Measurements from ENCODE around the gene MTHFR. TPM values are rescaled to one million over a fixed set of nuclear protein-coding genes. Genes with fewer than 3 reads are reported as not detected.

MTHFR gene
- total RNA-seq, 1 donor from 2014 or later = 45.4 TPM

DNA sequence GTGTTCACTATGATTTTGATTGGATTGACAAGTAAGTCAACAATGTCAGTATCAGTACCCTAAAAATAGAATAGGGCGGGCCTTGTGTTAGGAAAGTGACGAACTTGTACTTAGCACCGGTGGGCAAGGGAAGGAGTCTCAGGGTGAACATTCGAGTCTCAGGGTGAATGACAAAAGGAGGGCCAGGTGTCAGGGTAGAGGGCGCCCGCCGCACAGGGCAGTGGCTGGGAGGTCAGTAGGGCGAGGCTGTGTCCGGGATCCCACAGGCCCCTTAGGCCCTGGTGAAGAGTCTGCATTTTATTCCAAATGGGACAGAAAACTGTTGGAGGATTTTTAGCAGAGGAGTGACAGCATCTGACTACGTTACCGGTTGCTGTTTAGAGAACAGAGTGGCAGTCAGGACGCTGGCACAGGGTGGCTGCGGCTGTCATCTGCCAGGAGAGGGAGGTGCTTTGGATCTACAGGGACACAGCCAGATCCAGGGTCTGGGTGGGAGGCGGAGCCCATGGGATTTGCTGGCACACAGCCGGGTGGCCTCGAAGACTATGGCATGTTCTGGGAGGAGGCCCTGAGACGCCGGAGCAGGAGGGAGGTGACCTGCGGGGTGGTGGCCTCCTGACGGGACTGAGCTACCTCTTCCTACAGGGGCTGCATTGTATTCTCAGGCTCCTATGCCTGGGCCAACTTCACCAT, 58.8 kb downstream of the MTHFR start:
- no peak overlapping the region for H3K27ac ChIP-seq
- intact Hi-C loops (cut with DNase I) = no loop called here
- no peaks in the 10 kb centered on the region for H3K27me3 ChIP-seq (ENCODE audit: low read depth)
- H3K4me1 ChIP-seq = peaks cover 4% of the 10 kb centered on the region
- no peaks in the 10 kb centered on the region for H3K9me3 ChIP-seq
- DNase-seq (no peak), ATAC-seq (no peak)
- peaks cover 69% of the 10 kb centered on the region for H3K36me3 ChIP-seq
- TF ChIP-seq, protein P1, sequence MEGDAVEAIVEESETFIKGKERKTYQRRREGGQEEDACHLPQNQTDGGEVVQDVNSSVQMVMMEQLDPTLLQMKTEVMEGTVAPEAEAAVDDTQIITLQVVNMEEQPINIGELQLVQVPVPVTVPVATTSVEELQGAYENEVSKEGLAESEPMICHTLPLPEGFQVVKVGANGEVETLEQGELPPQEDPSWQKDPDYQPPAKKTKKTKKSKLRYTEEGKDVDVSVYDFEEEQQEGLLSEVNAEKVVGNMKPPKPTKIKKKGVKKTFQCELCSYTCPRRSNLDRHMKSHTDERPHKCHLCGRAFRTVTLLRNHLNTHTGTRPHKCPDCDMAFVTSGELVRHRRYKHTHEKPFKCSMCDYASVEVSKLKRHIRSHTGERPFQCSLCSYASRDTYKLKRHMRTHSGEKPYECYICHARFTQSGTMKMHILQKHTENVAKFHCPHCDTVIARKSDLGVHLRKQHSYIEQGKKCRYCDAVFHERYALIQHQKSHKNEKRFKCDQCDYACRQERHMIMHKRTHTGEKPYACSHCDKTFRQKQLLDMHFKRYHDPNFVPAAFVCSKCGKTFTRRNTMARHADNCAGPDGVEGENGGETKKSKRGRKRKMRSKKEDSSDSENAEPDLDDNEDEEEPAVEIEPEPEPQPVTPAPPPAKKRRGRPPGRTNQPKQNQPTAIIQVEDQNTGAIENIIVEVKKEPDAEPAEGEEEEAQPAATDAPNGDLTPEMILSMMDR (IDR thresholded peaks at IDR 0.05) = no peak
- H3K4me3 ChIP-seq = no peak overlapping the region

DNA sequence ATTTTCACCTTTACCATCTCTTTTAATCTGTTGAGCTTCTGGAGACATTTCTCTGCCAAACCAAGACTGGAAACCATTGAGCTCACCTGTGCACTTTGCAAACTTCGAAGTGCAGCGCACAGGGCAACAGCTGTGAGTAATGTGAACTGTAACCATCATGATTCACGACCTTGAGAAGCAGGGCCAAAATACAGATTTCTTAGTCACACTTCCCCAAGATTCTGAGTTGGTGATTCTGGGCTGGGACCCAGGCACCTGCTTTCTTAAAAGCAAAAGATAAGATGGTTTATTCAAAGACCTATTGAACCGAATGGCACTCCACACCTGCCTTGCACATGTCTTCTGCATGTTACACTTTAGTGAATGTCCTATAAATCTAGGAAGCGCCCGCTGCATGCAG, 59.7 kb downstream of the MTHFR start:
- DNase-seq (no peak), ATAC-seq (no peak)
- peaks cover 67% of the 10 kb centered on the region for H3K36me3 ChIP-seq
- no peak overlapping the region for H3K4me3 ChIP-seq
- no peaks in the 10 kb centered on the region for H3K9me3 ChIP-seq
- H3K27ac ChIP-seq = no peak overlapping the region
- H3K27me3 ChIP-seq (ENCODE audit: low read depth) = no peaks in the 10 kb centered on the region
- intact Hi-C loops (cut with DNase I) = no loop called here
- peaks cover 12% of the 10 kb centered on the region for H3K4me1 ChIP-seq
- TF ChIP-seq, protein P1 (IDR thresholded peaks at IDR 0.05) = no peak

GRCh38 chr1:11744287-11744686, 61.5 kb downstream of the MTHFR start:
- Histone ChIP-seq H3K27ac (no peak overlapping the region), H3K27me3 (ENCODE audit: low read depth) (no peaks in the 10 kb centered on the region), H3K36me3 (peaks cover 50% of the 10 kb centered on the region), H3K4me1 (peaks cover 24% of the 10 kb centered on the region), H3K4me3 (no peak overlapping the region), H3K9me3 (no peaks in the 10 kb centered on the region)
- ATAC-seq (no peak), DNase-seq (no peak)
- TF ChIP-seq, protein P1 (IDR thresholded peaks at IDR 0.05) = no peak
- intact Hi-C loops (cut with DNase I) = no loop called here

- H3K4me3 ChIP-seq = no peak overlapping the region
- no peak overlapping the region for H3K27ac ChIP-seq
- no peak for ATAC-seq
- no peaks in the 10 kb centered on the region for H3K27me3 ChIP-seq (ENCODE audit: low read depth)
- no peaks in the 10 kb centered on the region for H3K9me3 ChIP-seq
- H3K36me3 ChIP-seq = peaks cover 28% of the 10 kb centered on the region
- DNase-seq = no peak
- H3K4me1 ChIP-seq = peaks cover 43% of the 10 kb centered on the region
- TF ChIP-seq, protein P1 (IDR thresholded peaks at IDR 0.05) = no peak
- intact Hi-C loops (cut with DNase I) = no loop called here
These were observed 63.7 kb downstream of the MTHFR start for GRCh38 chr1:11741919-11742558.

DNA sequence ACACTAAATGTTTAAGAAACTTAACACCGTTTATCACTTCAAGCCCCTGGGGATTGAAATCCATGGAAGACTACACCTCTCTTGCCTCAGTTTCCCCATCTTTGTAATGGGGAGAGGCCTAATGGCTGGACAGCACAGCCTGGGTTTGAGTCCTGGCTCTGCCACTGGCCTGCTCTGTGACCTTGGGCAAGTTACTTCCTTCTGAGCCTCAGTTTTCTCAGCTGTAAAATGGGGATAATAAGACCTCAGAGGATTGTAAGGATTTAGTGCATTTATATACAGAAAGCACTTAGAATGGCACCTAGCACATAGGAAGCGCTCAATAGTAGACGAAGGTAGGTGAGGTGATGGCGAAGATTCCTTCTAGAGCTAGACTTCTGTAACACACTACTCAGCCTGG, 64.3 kb downstream of the MTHFR start:
- Histone ChIP-seq H3K27ac (no peak overlapping the region), H3K9me3 (no peaks in the 10 kb centered on the region), H3K36me3 (peaks cover 22% of the 10 kb centered on the region), H3K27me3 (ENCODE audit: low read depth) (no peaks in the 10 kb centered on the region), H3K4me3 (no peak overlapping the region), H3K4me1 (peaks cover 46% of the 10 kb centered on the region)
- no peak for ATAC-seq
- TF ChIP-seq, protein P1 (IDR thresholded peaks at IDR 0.05) = no peak
- no peak for DNase-seq
- intact Hi-C loops (cut with DNase I) = no loop called here
